HEK293 (cell line): Measurements from ENCODE around the gene BLTP3B.
A peak's percentile ranks its signal among the peaks of the same experiment; 100 is the strongest.

Experiments used
- CTCF ChIA-PET: fragments of 350-600 bp; formaldehyde crosslinking; extraction: SDS; loops from one replicate; lab custom pipeline; 2021; ENCODE audit warnings: antibody characterized with exemption; lab: Yijun Ruan, JAX
- POLR2A ChIA-PET: fragments of 300-600 bp; formaldehyde crosslinking; extraction: SDS; loops from one replicate; lab custom pipeline; 2020; ENCODE audit warnings: antibody characterized with exemption, inconsistent platforms; lab: Yijun Ruan, JAX
- H3K27ac ChIP-seq: fragments of 200-500 bp; sonication (Bioruptor generic); 2 replicates; pipeline ENCODE4 v1.5.1; 2014; ENCODE audit warnings: low read depth, low read length, control low read depth, inconsistent platforms; ENCODE audit errors: extremely low read depth
- H3K36me3 ChIP-seq, 2 experiments: fragments of 200-500 bp in 1 of 2; sonication (Bioruptor generic) in 1 of 2; 1 replicate in 1 of 2; 2 replicates in 1 of 2; pipeline ENCODE4 v1.5.1; 2014 to 2017; ENCODE audit warnings: inconsistent platforms in 2 of 2, low read length in 2 of 2; ENCODE audit not compliant: control insufficient read depth in 2 of 2, insufficient read depth in 1 of 2
- H3K4me1 ChIP-seq: fragments of 200-500 bp; sonication (Bioruptor generic); 2 replicates; pipeline ENCODE4 v1.5.1; 2014; ENCODE audit warnings: mild to moderate bottlenecking, low read length, inconsistent platforms; ENCODE audit not compliant: control insufficient read depth, insufficient read depth
- H3K4me3 ChIP-seq: 2 replicates; pipeline ENCODE4 v1.5.1; 2011; ENCODE audit warnings: low read depth, mild to moderate bottlenecking, control low read depth, low read length, moderate library complexity
- H3K9me3 ChIP-seq: fragments of 200-500 bp; sonication (Bioruptor generic); 2 replicates; pipeline ENCODE4 v1.5.1; 2014; ENCODE audit warnings: low read depth, low read length, inconsistent platforms; ENCODE audit not compliant: control insufficient read depth, insufficient read depth
- FEZF1 ChIP-seq: fragments of 450-650 bp; formaldehyde crosslinking; IDR thresholded peaks from 2 replicates; pipeline ENCODE4 v1.5.1; 2016; ENCODE audit warnings: missing biosample characterization, missing genetic modification characterization
- HOXA7 ChIP-seq: sonication (generic); formaldehyde crosslinking; IDR thresholded peaks from 2 replicates; pipeline ENCODE4 v1.8.1; 2022; ENCODE audit warnings: missing genetic modification reagents, borderline replicate concordance
- MZF1 ChIP-seq: fragments of 450-650 bp; formaldehyde crosslinking; IDR thresholded peaks from 2 replicates; pipeline ENCODE4 v1.5.1; 2017; ENCODE audit warnings: missing biosample characterization, missing genetic modification characterization, borderline replicate concordance
- OSR2 ChIP-seq: fragments of 450-650 bp; formaldehyde crosslinking; IDR thresholded peaks from 2 replicates; pipeline ENCODE4 v1.5.1; 2016; ENCODE audit warnings: missing biosample characterization, missing genetic modification characterization
- PRDM6 ChIP-seq: fragments of 450-650 bp; formaldehyde crosslinking; IDR thresholded peaks from 2 replicates; pipeline ENCODE4 v1.5.1; 2017; ENCODE audit warnings: missing biosample characterization, missing genetic modification characterization
- SP3 ChIP-seq: fragments of 450-650 bp; formaldehyde crosslinking; IDR thresholded peaks from 2 replicates; pipeline ENCODE4 v1.5.1; 2016; ENCODE audit warnings: missing biosample characterization, missing genetic modification characterization
- TCF7L2 ChIP-seq: IDR thresholded peaks from 2 replicates; pipeline ENCODE4 v1.6.1; 2011; ENCODE audit warnings: low read depth, mild to moderate bottlenecking, inconsistent platforms, low read length, moderate library complexity, borderline replicate concordance
- TRIM28 ChIP-seq: IDR thresholded peaks from 2 replicates; pipeline ENCODE4 v1.6.1; 2011; ENCODE audit warnings: low read length, control low read depth, borderline replicate concordance
- TSHZ1 ChIP-seq: fragments of 450-650 bp; formaldehyde crosslinking; IDR thresholded peaks from 2 replicates; pipeline ENCODE4 v1.5.1; 2016; ENCODE audit warnings: missing biosample characterization, missing genetic modification characterization, borderline replicate concordance
- ZBTB10 ChIP-seq: fragments of 450-650 bp; formaldehyde crosslinking; IDR thresholded peaks from 2 replicates; pipeline ENCODE4 v1.5.1; 2016; ENCODE audit warnings: missing biosample characterization, missing genetic modification characterization
- ZEB2 ChIP-seq: fragments of 450-650 bp; formaldehyde crosslinking; IDR thresholded peaks from 2 replicates; pipeline ENCODE4 v1.5.1; 2016; ENCODE audit warnings: missing biosample characterization, missing genetic modification characterization
- ZNF10 ChIP-seq: fragments of 450-650 bp; formaldehyde crosslinking; IDR thresholded peaks from 2 replicates; pipeline ENCODE4 v1.5.1; 2017; ENCODE audit warnings: missing biosample characterization, missing genetic modification characterization
- ZNF114 ChIP-seq: fragments of 450-650 bp; formaldehyde crosslinking; IDR thresholded peaks from 2 replicates; pipeline ENCODE4 v1.5.0; 2017; ENCODE audit warnings: missing biosample characterization, missing genetic modification characterization
- ZNF169 ChIP-seq: fragments of 450-650 bp; formaldehyde crosslinking; IDR thresholded peaks from 2 replicates; pipeline ENCODE4 v1.5.1; 2016; ENCODE audit warnings: missing biosample characterization, missing genetic modification characterization
- ZNF211 ChIP-seq: fragments of 450-650 bp; formaldehyde crosslinking; IDR thresholded peaks from 2 replicates; pipeline ENCODE4 v1.5.1; 2016; ENCODE audit warnings: low read depth, missing biosample characterization, missing genetic modification characterization
- ZNF221 ChIP-seq: fragments of 450-650 bp; formaldehyde crosslinking; IDR thresholded peaks from 2 replicates; pipeline ENCODE4 v1.5.1; 2017; ENCODE audit warnings: missing biosample characterization, missing genetic modification characterization, borderline replicate concordance
- ZNF223 ChIP-seq: fragments of 450-650 bp; formaldehyde crosslinking; IDR thresholded peaks from 2 replicates; pipeline ENCODE4 v1.5.1; 2016; ENCODE audit warnings: missing biosample characterization, missing genetic modification characterization
- ZNF48 ChIP-seq: fragments of 450-650 bp; formaldehyde crosslinking; IDR thresholded peaks from 2 replicates; pipeline ENCODE4 v1.5.1; 2016; ENCODE audit warnings: missing biosample characterization, missing genetic modification characterization
- ZNF501 ChIP-seq: fragments of 450-650 bp; formaldehyde crosslinking; IDR thresholded peaks from 2 replicates; pipeline ENCODE4 v1.5.1; 2016; ENCODE audit warnings: missing biosample characterization, missing genetic modification characterization
- ZNF600 ChIP-seq: fragments of 450-650 bp; formaldehyde crosslinking; IDR thresholded peaks from 2 replicates; pipeline ENCODE4 v1.5.1; 2016; ENCODE audit warnings: missing biosample characterization, missing genetic modification characterization
- ZNF639 ChIP-seq: fragments of 450-650 bp; formaldehyde crosslinking; IDR thresholded peaks from 2 replicates; pipeline ENCODE4 v1.5.1; 2016; ENCODE audit warnings: missing biosample characterization, missing genetic modification characterization
- ZNF777 ChIP-seq: fragments of 450-650 bp; formaldehyde crosslinking; IDR thresholded peaks from 2 replicates; pipeline ENCODE4 v1.5.1; 2017; ENCODE audit warnings: missing biosample characterization, missing genetic modification characterization, borderline replicate concordance
- ZSCAN16 ChIP-seq: fragments of 450-650 bp; formaldehyde crosslinking; IDR thresholded peaks from 2 replicates; pipeline ENCODE4 v1.5.1; 2016; ENCODE audit warnings: missing biosample characterization, missing genetic modification characterization
- ZSCAN30 ChIP-seq: fragments of 450-650 bp; IDR thresholded peaks from 2 replicates; pipeline ENCODE4 v1.5.1; 2018; ENCODE audit warnings: missing biosample characterization, mild to moderate bottlenecking, missing genetic modification characterization, moderate library complexity
- ZXDB ChIP-seq: fragments of 450-650 bp; formaldehyde crosslinking; IDR thresholded peaks from 2 replicates; pipeline ENCODE4 v1.5.1; 2016; ENCODE audit warnings: missing biosample characterization, missing genetic modification characterization

Gene BLTP3B

GRCh38 chr12:100164153-100164704 lies 21.6 kb upstream of the BLTP3B start:
- H3K36me3 ChIP-seq = no peaks in the 10 kb centered on the region
- H3K4me3 ChIP-seq = no peak overlapping the region
- CTCF ChIA-PET = interaction anchor here (0.6 to 3.6 kb wide), 2 partner anchors 10 to 25 kb away, joined by 3 to 27 read pairs; no protein-coding TSS in a partner anchor
- TF ChIP-seq ZXDB (tag by site-specific recombination) = no peak
- TF ChIP-seq SP3 = peak; percentile 3; the same call in 1 of the 2 replicates
- peak; percentile 72; the same call in 1 of the 2 replicates for TF ChIP-seq ZNF10
- TF ChIP-seq FEZF1 (tag by site-specific recombination) = no peak
- no peak for TF ChIP-seq ZEB2 (tag by site-specific recombination)
- TF ChIP-seq ZNF211 = no peak
- TF ChIP-seq ZNF221 (tag by site-specific recombination) = no peak
- no peak for TF ChIP-seq ZNF114 (tag by site-specific recombination)
- H3K9me3 ChIP-seq = no peaks in the 10 kb centered on the region
- H3K27ac ChIP-seq = no peak overlapping the region
- 0 out of 2 replicates have a peak, but pooled peaks cover 5% of the 10 kb centered on the region for H3K4me1 ChIP-seq
- POLR2A ChIA-PET = interaction anchor here (0.6 to 1.0 kb wide), 2 partner anchors 20 to 37 kb away, joined by 3 to 4 read pairs; partner anchors contain the start of gene ACTR6

- H3K4me3 ChIP-seq = no peak overlapping the region; the same call in 1 of the 2 replicates
- CTCF ChIA-PET = interaction anchor here (0.8 to 3.6 kb wide), 2 partner anchors 9 to 25 kb away, joined by 3 to 27 read pairs; no protein-coding TSS in a partner anchor
- TF ChIP-seq ZSCAN30 (tag by site-specific recombination) = peak; percentile 96
- TF ChIP-seq ZNF639 = no peak
- TF ChIP-seq FEZF1 (tag by site-specific recombination) = peak; percentile 38; the same call in 1 of the 2 replicates
- no peak for TF ChIP-seq ZNF501
- no peak for TF ChIP-seq HOXA7 (CRISPR knock-in tag)
- peak; percentile 98 for TF ChIP-seq ZNF600 (tag by site-specific recombination)
- no peak for TF ChIP-seq ZSCAN16
- TF ChIP-seq ZBTB10 = no peak
- TF ChIP-seq ZNF169 (tag by site-specific recombination) = no peak
- no peak for TF ChIP-seq ZNF777 (tag by site-specific recombination)
- no peak for TF ChIP-seq PRDM6 (tag by site-specific recombination)
- TF ChIP-seq TCF7L2 = no peak
- peak; percentile 94 for TF ChIP-seq ZNF223 (tag by site-specific recombination)
- no peak for TF ChIP-seq MZF1
- no peak for TF ChIP-seq TSHZ1 (tag by site-specific recombination)
- 0 out of 2 replicates have a peak, but pooled peaks have one; percentile 34 for TF ChIP-seq OSR2 (tag by site-specific recombination)
- no peak for TF ChIP-seq ZNF48 (tag by site-specific recombination)
- TF ChIP-seq TRIM28 = peak; percentile 88; the same call in 1 of the 2 replicates
These were observed 20.9 kb upstream of the BLTP3B start for GRCh38 chr12:100163416-100164152.

More at GRCh38 chr12:100163416-100164152, 20.9 kb upstream of the BLTP3B start:
- no peak overlapping the region for H3K27ac ChIP-seq
- POLR2A ChIA-PET = interaction anchor here (0.6 to 1.0 kb wide), 2 partner anchors 20 to 37 kb away, joined by 3 to 4 read pairs; partner anchors contain the start of gene ACTR6
- 0 out of 2 replicates have a peak, but pooled peaks cover 5% of the 10 kb centered on the region for H3K4me1 ChIP-seq
- no peaks in the 10 kb centered on the region for H3K36me3 ChIP-seq
- H3K9me3 ChIP-seq = no peaks in the 10 kb centered on the region
